Measurements from ENCODE around the gene DISC1.

- TF ChIP-seq CTCF (IDR thresholded peaks at IDR 0.05) (no peak), POLR2A (IDR thresholded peaks at IDR 0.05) (no peak), EP300 (IDR thresholded peaks at IDR 0.05) (no peak)
These were observed 408.0 kb downstream of the DISC1 start for GRCh38 chr1:232034556-232034955.
